DMS53 (cell line): ENCODE results near the gene PHYH.
"Not testable (repeated sequence)": the region's sequence is repeated elsewhere in the genome, so short reads cannot be mapped to it uniquely, and the experiment has no call there.

Experiments
- DNase-seq: peaks from one replicate; lab custom pipeline; 2025; lab: John Stamatoyannopoulos, UW

PHYH gene

DNA sequence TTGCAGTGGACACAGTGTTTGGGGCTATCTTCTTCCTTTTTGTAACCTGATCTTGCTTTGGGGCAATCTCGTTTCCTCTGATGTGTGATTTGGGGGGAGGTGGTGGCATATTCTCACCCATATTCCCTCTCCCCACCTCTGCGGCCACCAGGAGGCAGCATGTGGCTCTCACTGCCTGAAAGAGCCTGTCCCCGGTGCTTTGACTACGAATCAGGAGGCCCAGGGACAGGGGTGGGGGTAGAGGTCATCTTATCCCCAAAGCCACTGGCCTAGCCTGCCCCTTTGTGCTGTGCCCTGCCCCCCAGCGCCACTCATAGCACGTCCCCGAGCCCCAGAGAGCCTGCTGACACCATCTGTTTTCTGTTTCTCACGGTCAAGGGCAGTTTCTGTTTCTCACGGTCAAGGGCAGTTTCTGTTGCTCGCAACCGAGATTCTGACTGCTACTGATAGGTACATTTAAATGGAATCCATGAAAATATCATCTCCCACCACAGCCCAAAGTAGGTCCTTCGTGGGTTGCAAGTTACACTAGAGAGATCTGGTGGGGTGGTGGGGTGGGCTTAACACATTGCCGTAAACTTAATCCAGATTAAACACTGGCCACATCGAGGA lies 28.2 kb downstream of the PHYH start:
- peak; percentile 93 for DNase-seq

DNA sequence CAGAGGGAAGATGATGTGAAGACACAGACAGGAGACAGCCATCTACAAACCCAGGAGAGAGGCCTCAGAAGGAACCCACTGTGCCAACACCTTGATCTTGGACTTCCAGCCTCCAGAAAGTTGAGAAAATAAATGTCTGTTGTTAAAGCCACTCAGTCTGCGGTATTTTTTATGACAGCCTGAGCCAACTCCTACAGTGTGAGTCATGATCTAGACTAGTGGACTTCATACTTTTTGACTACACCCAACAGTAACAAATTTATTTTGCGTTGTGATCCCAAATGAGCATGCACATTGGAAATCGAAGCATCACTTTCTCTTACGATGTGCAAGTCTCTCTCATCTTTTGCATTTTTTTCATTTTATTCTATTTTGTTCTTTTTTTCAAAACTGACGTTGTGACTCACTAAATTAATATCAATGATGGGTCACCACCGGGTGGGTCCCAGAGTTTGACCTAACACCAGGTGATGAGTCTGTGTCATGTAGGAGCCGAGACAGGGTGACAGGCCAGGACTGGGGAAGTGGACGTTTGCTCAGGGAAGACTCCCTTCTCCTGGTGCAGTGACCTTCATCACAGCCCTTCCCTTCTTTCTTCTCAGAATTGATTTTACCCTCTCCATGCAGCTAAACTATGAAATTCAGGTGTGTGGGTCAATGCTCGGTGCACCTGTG lies 28.9 kb downstream of the PHYH start:
- DNase-seq: no peak

DNA sequence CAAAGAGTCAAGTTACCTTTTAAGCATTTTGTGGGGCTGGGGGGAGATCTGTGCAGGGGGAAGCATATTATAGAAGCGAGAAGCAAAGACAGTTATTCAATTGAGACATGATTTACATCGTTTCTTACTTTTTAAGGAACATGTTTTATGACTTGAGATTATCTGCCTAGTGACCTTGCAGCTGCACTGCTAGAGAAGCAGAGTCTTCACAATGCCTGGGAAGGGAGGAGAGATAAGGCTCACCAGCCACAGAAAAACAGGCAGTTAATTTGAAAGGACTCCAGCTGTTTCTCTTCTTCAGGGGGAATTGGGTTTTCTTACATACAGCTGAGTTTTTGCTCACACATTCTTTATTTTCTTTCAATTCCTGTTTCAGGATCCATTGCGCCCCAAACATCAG lies 31.0 kb downstream of the PHYH start:
- DNase-seq: no peak

DNA sequence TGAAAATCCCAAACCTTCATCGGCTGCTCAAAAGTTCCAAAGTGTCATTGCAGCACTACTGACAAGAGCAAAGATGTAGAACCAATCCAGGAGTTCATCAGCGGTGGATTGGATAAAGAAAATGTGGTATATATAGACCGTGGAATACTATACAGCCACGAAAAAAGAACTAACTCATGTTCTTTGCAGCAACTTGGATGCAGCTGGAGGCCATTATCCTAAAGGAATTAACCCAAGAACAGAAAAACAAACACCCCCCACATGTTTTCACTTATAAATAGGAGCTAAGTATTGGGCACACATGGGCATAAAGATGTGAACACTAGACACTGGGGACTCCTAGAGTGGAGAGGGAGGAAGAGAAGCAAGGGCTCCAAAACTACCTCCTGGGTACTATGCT lies 31.6 kb downstream of the PHYH start:
- DNase-seq: no peak

DNA sequence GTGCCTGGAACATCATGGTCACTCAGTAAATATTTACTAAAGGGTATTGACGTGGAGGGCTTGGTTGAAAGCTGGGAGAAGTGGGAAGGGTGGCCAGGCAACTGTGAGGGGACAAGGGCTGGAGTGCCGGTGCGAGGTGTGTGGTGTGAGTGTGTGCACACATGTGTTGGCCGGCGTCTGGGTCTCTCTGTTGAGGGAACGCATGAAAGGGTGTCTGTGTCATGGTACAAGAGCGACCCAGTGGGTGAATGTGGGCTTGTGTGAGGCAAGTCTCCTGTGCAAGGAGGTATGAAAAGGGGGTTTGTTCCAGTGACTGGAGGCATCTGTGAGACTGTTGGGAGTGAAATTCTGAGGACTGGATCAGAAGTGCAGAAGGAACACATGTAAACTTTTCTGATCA lies 36.3 kb downstream of the PHYH start:
- DNase-seq: no peak

DNA sequence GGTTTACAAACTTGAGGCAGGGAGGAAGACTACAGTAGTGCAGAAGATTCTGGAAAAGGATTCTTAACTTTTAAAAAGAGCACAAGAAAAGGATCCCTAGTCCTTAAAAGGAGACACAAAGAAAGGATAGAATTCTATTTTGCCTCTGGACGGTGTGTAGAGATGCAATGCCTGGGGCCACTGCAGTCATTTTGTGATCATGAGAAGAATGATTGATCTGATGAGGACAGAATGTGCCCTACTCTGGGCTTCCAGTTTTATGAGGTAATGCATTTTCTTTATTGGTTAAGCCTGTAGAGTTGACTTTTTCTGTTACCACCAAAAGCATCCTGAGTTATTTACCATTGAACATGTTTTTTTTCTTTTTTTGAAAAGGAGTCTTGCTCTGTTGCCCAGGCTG lies 37.4 kb downstream of the PHYH start:
- no peak for DNase-seq

DNA sequence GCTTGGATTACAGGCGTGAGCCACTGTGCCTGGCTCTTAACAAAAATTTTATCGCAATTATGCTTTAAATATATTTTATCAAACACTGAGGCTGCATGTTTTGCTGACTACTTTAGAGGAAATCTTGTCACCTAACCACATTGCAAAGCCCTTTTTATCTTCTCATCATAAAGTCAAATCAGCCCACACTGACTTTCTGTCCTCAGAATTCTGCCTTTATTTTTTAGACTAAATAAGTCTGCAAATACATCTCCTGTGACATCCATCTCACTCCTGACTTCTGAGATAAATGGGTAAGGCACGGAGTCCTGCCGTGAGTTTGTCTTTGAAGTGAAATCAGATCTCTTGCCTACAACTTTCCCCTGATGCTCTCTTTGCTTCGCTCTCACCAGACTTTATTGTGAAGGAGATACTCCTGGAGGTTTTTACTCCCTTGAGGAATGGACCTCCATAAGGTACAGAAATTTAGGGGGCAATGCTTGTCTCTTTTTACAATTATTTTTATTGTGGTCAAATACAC lies 42.2 kb downstream of the PHYH start:
- no peak for DNase-seq

DNA sequence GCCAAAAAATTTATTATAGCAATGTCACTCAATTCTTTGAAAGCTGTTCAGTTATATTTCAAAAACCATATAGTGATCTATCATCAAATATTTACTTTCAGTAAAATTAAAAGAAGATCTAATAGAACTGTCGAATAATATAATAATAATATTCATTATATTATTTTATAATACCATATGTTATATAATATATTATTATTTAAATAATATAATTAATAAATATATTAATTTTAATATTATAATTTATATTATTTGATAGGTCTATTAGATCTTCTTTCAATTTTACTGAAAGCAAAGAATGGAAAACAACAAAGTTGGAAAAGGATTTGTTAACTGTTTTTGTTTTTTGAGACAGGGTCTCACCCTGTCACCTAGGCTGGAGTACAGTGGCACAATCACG lies 43.2 kb downstream of the PHYH start:
- DNase-seq: no peak

DNA sequence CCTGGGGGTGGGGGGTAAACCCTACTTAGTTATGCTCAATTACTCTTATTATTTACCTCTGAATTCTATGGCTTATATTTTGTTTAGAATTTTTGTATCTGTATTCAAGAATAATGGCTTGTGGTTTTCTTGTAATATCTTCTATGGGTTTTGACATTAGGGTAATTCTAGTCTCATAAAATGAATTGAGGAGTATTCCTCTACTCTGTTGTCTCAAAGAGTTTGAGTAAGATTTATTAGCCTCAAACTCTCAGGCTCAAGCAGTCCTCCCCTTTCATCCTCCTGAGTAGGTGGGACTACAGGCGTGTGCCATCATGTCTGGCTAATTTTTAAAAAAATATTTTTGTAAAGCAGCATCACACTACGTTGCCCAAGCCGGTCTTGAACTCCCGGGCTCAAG lies 46.1 kb downstream of the PHYH start:
- no peak for DNase-seq

DNA sequence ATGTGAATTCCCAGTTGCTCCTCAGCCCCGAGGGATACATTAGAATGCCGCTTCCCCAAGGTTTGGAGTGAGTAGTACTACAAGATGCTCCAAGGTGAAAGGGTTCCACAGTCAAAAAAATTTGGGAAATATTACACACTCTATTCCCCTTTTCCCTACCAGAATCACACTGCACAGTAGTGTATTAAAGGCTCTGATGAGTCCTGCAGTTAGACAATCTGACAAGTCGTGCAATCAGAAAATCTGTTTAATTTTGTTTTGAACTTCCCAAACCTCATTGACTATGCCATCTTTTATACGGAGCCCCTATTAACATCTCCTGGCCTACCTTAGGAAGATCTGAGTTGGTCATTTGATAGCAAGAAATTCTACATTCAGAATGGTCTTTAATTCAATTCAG lies 52.1 kb downstream of the PHYH start:
- no peak for DNase-seq

DNA sequence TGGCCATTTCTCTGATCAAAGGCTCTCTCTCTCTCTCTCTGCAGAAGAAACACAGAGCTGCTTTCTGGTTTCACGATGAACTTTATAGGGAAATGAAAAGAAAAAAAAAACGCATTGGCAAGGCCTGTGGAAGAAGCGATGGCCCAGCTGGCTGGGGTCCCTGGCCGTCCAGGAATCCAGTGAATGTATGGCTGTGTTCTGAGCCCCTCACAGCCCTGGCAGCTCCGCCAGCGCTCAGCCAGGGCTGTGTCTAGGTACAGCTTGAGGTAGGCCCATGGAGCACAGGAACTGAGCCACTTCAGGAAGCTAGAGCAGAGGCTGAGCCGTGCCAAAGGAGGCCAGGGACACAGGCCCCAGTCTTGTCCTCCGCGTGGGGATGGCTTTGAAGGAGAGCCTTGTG lies 52.6 kb downstream of the PHYH start:
- DNase-seq: no peak

DNA sequence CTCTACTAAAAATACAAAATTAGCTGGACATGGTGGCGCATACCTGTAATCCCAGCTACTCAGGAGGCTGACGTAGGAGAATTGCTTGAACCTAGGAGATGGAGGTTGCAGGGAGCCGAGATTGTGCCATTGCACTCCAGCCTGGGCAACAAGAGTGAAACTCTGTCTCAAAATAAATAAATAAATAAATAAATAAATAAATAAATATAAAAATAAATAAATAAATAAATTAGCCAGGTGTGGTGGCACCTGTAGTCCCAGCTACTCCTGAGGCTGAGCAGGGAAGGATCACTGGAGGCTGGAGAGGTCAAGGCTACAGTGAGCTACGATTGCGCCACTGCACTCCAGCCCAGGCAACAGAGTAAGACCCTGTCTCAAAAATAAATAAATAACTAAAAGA lies 57.6 kb downstream of the PHYH start:
- not testable (repeated sequence) for DNase-seq

DNA sequence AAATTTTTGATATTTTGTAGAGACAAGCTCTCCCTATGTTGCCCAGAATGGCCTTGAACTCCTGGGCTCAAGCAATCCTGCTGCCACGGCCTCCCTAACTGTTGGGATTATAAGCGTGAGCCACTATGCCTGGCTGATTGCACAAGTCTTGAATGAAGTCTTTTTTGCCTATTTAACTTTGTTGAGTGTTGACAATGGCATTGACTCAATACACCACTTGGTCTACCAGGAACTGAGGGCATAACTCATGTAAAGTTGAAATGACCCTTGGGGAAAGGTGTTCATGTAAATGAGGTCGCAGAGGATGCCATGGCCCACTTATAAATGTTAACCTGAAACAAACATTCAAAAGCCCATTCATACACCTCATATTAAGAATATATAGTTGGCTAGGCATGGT lies 58.3 kb downstream of the PHYH start:
- no peak for DNase-seq

DNA sequence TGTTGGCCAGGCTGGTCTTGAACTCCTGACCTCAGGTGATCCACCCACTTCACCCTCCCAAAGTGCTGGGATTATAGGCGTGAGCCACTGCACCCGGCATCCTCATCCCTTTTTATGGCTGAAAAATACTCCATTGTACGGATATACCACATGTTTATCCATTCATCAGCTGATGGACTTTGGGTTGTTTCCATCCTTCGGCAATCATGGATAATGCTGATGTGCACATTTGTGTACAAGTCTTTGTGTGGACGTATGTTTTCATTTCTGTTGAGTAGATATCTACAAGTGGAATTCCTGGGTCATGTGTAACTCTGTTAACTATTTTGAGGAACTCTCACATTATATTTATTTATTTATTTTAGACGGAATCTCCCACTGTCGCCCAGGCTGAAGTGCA lies 59.9 kb downstream of the PHYH start:
- DNase-seq: no peak

DNA sequence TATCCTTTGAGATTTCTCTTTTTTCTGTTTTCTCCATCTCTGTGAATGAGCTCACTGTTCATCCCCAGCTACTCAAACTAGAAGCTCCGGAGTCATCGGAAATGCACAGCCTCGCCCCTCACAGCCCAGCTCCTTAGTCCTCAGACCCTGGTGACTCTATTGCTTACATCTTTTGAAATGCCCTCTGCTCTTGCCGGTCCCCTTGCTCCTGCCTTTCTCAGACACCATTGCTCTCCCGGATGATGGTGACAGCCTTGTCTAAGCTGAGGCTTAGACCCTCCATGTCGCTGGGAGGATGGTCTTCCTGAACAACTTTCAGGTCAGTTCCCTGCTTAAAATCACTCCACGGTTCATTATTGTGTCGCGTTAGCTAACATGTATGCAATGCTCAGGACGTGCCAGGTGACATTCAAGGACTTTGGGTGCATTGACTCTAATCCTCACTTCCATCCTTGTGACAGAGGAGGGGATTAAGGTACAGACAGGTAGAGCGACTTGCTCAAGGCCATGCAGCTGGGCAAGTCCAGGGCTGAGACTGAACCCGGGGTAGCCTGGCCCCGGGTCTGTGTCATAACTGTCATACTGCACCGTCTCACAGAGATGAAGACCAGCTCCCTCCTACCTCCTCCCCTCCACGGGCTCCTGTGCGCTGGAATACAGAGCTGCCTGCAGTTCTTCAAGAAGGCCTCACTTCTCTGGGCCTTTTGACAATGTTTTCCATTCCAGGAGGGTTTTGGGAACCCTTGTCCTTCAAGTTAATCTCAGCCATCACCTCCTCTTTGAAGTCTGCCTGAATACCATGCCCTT lies 61.4 kb downstream of the PHYH start:
- no peak for DNase-seq

DNA sequence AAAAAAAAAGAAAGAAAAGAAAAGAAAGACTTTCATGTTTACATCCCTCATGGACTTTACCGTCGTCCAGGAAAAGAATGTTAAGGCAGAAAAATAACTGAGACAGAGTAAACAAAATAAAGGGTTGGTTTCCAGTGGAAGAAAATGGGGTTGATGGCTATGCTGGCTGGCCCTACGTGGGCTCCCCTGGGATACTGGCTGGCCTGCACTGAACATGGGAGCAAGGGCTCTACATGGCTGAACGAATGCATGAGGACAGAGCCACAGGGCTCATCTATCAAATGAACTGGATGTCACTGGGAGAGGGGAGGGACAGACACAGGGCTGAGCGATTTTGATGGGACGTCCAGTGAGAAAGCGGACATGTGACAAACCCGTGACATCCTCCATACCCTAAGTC lies 63.2 kb downstream of the PHYH start:
- DNase-seq: no peak

DNA sequence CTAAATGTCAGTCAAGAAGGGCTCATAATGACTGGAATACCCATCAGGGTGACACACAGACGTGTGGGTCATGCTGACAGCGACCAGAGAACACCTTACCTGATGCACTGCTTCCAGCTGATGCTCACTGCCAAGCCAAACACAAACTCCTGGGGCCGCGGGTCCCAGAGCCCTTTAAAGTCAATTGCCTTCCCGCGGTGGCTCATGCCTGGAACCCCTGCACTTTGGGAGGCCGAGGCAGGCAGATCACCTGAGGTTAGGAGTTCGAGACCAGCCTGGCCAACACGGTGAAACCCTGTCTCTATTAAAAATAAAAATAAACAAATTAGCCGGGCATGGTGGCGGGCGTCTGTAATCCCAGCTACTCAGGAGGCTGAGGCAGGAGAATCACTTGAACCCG lies 65.1 kb downstream of the PHYH start:
- not testable (repeated sequence) for DNase-seq

DNA sequence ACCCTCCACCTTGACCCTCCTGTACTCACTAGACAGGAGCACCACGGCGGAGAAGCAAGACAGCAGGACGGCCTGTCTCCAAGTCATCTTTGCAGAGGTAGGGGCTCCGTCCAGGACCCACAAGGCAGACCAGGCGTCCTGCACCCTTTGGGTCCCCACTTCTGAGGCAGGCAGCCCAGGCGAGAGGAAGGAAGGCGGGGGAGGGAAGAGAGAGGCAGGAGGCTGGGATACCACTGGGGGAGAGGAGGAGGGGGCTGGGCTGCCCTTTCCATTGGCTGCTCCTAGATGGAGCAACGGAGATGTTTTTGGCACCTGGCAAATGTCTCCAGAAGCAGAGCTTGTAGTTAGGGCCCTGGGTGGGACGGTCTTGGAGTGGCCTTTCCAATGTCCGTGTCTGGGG lies 65.7 kb downstream of the PHYH start, which contains the start of gene UCMA:
TSS of gene UCMA (minus strand) at position 203 of the 400 bp plus-strand sequence. CDS start at position 87, 116 bp downstream.
- DNase-seq: no peak

DNA sequence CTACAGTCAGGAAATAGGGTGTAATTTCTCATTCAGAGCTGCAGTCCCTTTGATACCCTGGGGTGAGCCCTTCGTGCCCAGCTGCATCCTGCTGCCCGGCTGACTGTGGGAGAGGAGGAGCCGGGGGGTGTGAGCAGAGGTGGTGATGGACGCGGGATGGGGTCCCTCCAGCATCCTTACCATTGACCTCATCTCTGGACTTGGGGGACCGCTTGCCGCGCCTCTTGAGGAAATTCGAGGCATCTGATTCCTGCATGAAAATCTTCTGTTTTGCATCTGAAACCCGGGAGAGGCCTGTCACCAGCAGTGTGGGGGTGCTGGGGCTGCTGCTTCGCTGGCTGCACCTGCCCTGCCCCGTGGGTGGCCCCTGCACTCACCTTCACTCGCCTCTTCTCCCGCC lies 66.5 kb downstream of the PHYH start:
- no peak for DNase-seq

DNA sequence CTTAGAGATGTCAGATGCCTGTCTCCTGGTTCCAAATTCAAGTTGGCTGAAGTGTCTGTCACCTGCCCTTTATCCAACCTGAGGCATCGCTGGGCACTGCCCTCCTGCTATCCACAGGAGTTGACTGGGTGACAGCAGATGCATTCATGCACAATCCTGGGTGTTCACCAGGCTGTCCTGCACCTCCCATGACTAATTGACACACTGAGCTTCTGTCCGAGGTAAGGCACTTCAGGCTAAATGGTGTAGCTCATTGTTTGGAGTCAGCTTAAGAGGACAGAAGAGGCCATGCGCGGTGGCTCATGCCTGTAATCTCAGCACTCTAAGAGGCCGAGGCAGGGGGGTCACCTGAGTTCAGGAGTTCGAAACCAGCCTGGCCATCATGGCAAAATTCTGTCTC lies 68.1 kb downstream of the PHYH start:
- peak; percentile 58 for DNase-seq

DNA sequence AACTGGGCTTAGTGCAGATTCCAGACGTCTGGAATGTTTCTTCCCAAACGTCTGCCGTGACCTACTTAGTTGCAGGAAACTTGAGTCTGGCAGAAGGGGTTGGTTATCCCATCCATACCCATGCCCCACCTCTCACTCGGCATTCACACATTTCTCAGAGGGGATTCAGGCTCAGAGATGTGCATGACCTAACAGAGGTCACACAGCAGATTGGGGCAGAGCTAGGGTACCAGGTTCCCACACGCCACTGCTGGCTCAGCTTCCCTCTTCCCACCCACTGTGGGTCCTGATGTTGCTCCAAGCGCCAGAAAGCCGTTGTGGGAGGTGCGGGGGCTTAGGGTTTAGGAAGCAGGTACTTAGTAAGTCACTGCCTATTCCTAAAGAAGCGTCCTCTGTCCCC lies 68.7 kb downstream of the PHYH start:
- no peak for DNase-seq
